BE2C (cell line): ENCODE measurements around the gene NEU2.

Experiments used
- DNase-seq: peaks from one replicate; pipeline ENCODE4 v3.0.0-alpha.2; 2020
- H3K27me3 ChIP-seq: fragments of 250-450 bp; sonication (Bioruptor Pico); 2 replicates; pipeline ENCODE4 v1.5.1; 2020; ENCODE audit warnings: mild to moderate bottlenecking
- H3K36me3 ChIP-seq: fragments of 250-450 bp; sonication (Bioruptor Pico); 2 replicates; pipeline ENCODE4 v1.5.1; 2020; ENCODE audit warnings: mild to moderate bottlenecking
- H3K4me1 ChIP-seq: fragments of 250-450 bp; sonication (Bioruptor Pico); 2 replicates; pipeline ENCODE4 v1.5.1; 2020
- H3K4me3 ChIP-seq: 2 replicates; pipeline ENCODE4 v1.5.1; 2011; ENCODE audit warnings: low read depth, low read length
- H3K9me3 ChIP-seq: fragments of 250-450 bp; sonication (Bioruptor Pico); 2 replicates; pipeline ENCODE4 v1.5.1; 2020
- TF ChIP-seq, protein P1 (sequence below): IDR thresholded peaks from 2 replicates; pipeline ENCODE4 v1.5.1; 2012; ENCODE audit warnings: mild to moderate bottlenecking, low read depth, low read length

The NEU2 gene

DNA sequence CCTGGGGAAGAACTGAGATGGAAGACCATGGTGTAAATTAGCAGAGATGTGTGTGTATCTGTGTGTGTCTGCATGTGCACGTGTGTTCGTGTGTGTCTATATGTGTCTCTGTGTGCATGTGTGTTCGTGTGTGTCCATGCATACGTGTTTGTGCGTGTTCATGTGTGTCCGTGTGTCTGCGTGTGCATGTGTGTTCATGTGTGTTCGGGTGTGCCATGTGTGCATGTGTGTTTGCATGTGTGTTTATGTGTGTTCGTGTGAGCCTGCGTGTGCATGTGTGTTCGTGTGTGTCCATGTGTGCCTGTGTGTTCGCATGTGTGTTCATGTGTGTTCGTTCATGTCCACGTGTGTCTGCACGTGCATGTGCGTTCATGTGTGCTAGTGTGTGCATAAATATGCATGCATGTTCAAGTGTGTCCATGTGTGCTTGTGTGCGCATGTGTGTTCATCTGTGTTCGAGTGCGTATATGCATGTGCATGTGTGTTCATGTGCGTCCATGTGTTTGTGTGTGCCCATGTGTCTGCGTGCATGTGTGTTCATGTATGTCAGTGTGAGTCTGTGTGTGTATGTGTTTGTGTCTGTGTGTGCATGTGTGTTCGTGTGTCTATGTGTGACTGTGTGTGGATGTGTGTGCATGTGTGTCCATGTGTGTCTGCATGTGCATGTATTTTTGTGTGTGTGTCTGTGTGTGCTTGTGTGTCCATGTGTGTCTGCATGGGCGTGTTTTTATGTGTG, 3.1 kb downstream of the NEU2 start:
- TF ChIP-seq, protein P1, sequence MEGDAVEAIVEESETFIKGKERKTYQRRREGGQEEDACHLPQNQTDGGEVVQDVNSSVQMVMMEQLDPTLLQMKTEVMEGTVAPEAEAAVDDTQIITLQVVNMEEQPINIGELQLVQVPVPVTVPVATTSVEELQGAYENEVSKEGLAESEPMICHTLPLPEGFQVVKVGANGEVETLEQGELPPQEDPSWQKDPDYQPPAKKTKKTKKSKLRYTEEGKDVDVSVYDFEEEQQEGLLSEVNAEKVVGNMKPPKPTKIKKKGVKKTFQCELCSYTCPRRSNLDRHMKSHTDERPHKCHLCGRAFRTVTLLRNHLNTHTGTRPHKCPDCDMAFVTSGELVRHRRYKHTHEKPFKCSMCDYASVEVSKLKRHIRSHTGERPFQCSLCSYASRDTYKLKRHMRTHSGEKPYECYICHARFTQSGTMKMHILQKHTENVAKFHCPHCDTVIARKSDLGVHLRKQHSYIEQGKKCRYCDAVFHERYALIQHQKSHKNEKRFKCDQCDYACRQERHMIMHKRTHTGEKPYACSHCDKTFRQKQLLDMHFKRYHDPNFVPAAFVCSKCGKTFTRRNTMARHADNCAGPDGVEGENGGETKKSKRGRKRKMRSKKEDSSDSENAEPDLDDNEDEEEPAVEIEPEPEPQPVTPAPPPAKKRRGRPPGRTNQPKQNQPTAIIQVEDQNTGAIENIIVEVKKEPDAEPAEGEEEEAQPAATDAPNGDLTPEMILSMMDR = no peak
- Histone ChIP-seq H3K4me3 (no peak overlapping the region), H3K4me1 (no peaks in the 10 kb centered on the region), H3K9me3 (no peaks in the 10 kb centered on the region; the same call in 1 of the 2 replicates), H3K36me3 (no peaks in the 10 kb centered on the region), H3K27me3 (no peaks in the 10 kb centered on the region)
- DNase-seq = no peak

DNA sequence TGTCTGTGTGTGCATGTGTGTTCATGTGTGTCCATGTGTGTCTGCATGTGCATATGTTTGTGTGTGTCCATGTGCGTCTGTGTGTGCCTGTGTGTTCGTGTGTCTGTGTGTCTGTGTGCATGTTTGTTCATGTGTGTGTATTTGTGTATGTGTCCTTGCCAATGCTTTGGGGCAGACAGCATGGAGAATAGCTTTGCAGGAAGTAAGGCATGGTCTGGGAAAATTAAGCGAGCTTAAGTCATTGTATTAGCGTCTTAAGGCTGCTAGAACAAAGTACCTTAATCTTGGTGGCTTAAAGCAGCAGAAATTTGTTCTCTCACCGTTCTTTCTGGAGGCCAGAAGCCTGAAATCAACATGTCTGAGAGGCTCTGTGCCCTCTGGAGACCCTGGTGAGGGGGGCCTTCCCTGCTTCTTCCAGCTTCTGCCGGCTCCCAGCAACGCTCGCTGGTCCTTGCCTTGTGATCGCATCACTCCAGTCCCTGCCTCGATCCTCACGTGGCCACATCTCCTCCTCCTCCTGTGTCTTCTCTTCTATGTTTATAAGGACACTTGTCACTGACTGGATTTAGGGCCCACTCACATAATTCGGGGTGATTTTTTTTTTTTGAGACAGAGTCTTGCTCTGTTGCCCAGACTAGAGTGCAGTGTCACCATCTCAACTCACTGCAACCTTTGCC, 3.8 kb downstream of the NEU2 start:
- no peaks in the 10 kb centered on the region for H3K4me1 ChIP-seq

DNA sequence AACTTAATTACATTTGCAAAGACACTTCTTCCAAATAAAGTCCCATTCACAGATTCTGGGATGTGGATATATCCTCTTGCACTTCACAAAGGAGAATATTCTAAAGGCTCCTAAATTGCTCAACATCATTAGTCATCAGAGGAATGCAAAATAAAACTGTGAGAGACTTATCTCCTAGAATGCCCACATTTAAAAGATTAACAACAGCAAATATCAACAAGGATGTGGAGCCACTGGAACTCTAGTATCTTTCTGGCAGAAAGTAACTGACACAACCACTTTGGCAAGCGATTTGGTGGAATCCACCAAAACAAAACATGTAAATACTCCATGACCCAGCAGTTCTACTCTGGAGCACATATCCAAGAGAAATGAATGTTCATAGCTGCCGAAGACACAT, 4.6 kb downstream of the NEU2 start:
- DNase-seq = no peak
- H3K27me3 ChIP-seq = no peaks in the 10 kb centered on the region
- H3K4me3 ChIP-seq = no peak overlapping the region
- TF ChIP-seq, protein P1 = no peak
- no peaks in the 10 kb centered on the region for H3K36me3 ChIP-seq
- no peaks in the 10 kb centered on the region for H3K4me1 ChIP-seq
- H3K9me3 ChIP-seq = no peaks in the 10 kb centered on the region; the same call in 1 of the 2 replicates

More for the DNA sequence above, 3.8 kb downstream of the NEU2 start:
- Histone ChIP-seq H3K27me3 (no peaks in the 10 kb centered on the region), H3K36me3 (no peaks in the 10 kb centered on the region), H3K9me3 (no peaks in the 10 kb centered on the region; the same call in 1 of the 2 replicates), H3K4me3 (no peak overlapping the region)
- DNase-seq = no peak
- TF ChIP-seq, protein P1 = no peak

DNA sequence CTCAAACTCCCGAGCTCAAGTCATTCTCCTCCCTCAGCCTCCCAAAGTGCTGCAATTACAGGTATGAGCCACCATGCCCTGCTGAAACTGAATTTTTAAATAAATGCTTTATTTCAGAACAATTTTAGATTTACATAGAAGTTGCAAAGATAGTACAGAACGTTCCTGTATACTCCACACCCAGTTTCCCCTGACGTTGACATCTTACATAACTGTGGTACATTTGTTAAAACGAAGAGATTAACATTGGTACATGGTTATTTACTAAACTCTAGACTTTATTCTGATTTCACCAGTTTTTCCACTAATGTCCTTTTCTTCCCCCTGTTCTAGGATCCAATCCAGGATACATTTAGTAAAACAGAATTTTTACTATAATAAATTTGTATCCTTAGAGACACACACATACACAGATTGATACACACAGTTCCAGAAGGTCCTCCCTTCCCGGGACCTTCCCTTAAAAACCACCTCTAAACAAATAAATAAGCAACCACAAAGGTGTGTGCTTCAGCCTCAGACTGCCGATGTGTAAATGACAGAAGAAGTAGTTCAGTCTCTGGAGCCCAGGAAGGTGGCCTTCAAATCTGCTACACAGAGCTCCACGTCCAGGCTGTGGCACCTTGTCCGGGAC, 6.9 kb downstream of the NEU2 start:
- Histone ChIP-seq H3K4me3 (no peak overlapping the region), H3K9me3 (no peaks in the 10 kb centered on the region; the same call in 1 of the 2 replicates), H3K27me3 (peaks cover 4% of the 10 kb centered on the region), H3K36me3 (no peaks in the 10 kb centered on the region), H3K4me1 (no peaks in the 10 kb centered on the region)
- TF ChIP-seq, protein P1 = no peak
- no peak for DNase-seq

DNA sequence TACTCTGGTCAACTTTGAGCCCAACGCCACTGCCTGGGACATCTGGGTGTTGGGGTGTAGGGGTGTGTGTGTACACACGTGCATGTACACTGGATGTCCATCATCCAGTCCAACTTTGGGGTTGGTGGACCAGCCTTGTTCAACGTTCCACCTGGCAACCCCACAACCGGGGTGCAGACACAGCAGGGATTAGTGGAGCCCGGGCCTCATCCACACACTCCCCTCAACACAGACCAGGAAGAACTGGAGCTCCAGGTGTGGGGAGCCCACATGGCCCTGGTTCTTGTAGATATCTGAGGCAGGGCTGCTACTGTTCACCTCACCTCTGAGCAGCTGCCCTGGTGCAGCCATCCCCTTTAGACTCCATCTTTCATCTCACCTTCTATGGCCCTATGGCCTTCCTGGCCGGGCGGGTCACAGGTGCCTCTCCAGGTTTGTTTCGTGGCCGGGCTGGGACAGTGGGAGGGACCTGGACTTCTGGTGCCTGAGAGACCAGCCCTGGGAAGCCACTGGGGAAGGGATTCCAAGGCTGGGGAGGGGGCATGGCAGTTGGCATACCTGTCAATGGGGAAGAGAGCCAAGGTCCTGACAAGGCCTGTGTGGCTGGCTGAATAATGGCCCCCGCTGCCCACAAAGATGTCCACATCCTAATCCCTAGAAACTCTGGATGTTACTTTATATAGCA, 7.5 kb downstream of the NEU2 start:
- no peak for DNase-seq

More for the DNA sequence above, 7.5 kb downstream of the NEU2 start:
- H3K4me3 ChIP-seq = no peak overlapping the region
- H3K9me3 ChIP-seq = no peaks in the 10 kb centered on the region; the same call in 1 of the 2 replicates
- H3K36me3 ChIP-seq = no peaks in the 10 kb centered on the region
- peaks cover 5% of the 10 kb centered on the region for H3K27me3 ChIP-seq
- H3K4me1 ChIP-seq = no peaks in the 10 kb centered on the region
- TF ChIP-seq, protein P1 = no peak
